Fibroblast of pulmonary artery (primary cell): Measurements from ENCODE around the gene NRXN3.
A peak's percentile ranks its signal among the peaks of the same experiment; 100 is the strongest.

Experiments
- DNase-seq: peaks from one replicate; pipeline ENCODE4 v3.0.0-alpha.2; 2010; ENCODE audit warnings: low read depth
- H3K4me3 ChIP-seq: replicated peaks from 2 replicates; pipeline ENCODE4 v1.5.1; 2011; ENCODE audit warnings: low read depth, mild to moderate bottlenecking, control low read depth, low read length, moderate library complexity
- TF ChIP-seq, protein P1 (sequence below): IDR thresholded peaks from 2 replicates; pipeline ENCODE4 v1.5.1; 2011; ENCODE audit warnings: mild to moderate bottlenecking, control low read depth, low read length, inconsistent platforms; ENCODE audit errors: missing control alignments

The NRXN3 gene

DNA sequence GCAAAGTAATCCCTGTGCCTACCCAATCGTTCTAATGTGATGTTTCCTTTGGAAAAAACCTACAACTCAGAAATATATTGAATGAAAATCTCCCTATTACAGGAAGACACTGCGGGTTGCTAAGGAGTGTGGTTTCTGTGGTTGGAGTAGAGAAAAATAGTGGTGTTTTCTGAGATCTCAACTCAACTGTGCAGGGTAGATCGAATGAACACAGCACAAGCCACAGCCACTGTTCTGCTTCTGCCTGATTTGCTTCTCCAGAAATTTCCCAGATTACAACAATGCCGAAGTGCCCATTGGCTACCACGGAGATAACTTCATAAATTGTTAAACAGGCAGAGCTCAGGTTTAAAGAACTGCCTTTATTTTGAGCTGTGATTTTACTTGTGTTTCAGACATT is 1560.8 kb downstream of the NRXN3 start:
- no peak overlapping the region for H3K4me3 ChIP-seq
- TF ChIP-seq, protein P1, sequence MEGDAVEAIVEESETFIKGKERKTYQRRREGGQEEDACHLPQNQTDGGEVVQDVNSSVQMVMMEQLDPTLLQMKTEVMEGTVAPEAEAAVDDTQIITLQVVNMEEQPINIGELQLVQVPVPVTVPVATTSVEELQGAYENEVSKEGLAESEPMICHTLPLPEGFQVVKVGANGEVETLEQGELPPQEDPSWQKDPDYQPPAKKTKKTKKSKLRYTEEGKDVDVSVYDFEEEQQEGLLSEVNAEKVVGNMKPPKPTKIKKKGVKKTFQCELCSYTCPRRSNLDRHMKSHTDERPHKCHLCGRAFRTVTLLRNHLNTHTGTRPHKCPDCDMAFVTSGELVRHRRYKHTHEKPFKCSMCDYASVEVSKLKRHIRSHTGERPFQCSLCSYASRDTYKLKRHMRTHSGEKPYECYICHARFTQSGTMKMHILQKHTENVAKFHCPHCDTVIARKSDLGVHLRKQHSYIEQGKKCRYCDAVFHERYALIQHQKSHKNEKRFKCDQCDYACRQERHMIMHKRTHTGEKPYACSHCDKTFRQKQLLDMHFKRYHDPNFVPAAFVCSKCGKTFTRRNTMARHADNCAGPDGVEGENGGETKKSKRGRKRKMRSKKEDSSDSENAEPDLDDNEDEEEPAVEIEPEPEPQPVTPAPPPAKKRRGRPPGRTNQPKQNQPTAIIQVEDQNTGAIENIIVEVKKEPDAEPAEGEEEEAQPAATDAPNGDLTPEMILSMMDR = no peak
- peak; percentile 0 for DNase-seq

DNA sequence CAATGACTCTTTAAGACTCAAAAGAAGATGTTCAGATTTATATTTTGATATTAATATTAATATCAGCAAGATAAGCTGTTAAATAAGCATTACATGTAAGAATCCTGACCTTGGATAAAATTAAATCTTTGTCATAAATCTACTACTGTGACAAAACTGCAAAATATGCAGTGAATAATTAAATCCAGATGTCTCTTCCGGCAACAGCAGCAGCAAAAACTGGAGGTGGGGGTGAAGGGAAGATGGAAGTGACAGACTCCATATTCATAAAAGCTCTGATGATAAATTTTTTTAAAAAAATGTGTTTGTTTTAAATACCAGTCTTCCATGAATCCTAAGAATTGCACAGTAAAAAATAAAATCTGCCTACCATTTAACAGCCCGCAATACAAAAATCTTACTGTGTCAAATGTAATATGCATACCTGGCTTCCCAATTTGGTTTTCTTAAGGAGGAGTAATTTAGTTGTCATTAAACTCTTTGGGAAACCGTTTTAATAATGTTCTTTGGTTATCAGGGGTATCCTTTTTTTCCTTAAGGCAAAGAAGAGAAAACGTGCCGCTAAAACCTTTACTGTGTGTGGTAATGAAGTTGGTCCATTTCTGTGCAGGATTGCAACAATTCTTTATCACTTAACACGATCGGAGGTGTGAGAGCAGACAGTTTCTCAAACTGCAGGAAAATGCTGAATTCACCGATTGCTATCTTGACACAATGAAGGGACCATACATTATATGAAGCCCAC is 1562.9 kb downstream of the NRXN3 start:
- TF ChIP-seq, protein P1 = no peak
- DNase-seq = peak; percentile 17

DNA sequence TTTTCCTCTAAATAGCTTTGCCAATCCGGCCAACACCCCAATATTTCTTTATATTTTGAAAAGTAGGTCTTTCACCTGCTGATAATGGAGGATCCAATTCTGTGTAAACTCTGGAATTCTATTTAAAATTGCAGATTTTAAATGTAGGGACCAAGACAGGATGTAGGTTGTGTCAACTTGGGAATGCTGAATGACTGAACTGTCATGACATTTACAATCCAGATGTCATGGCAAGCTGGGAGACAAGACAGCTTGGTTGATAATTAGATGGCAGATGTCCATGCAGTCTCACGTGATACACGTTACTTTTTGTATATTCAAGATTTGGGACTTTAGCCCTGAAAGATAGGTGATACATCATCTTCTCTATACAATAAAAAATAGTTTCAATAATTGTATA is 1564.0 kb downstream of the NRXN3 start:
- DNase-seq = no peak
- H3K4me3 ChIP-seq = no peak overlapping the region
- TF ChIP-seq, protein P1 = no peak

More for the DNA sequence above, 1562.9 kb downstream of the NRXN3 start:
- no peak overlapping the region for H3K4me3 ChIP-seq

DNA sequence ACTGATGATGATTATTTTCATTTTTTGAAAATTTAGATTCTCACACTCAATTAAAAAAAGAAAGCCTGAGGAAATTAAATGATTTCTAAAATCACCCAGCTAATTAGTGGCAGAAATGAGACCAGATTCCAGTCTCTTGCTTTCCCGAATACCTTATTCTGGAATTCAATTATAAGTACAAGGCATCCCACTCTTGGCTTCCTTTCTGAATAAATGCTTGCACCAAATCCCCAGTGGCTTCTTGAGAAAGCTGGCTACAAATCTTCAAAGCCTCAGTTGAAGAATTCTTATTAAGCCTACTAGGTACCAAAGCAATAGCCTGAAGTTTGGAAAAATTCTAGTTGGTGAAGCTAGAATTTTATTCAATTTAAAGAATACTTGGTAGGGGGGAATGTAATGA is 1564.5 kb downstream of the NRXN3 start:
- no peak for DNase-seq
- TF ChIP-seq, protein P1 = no peak

DNA sequence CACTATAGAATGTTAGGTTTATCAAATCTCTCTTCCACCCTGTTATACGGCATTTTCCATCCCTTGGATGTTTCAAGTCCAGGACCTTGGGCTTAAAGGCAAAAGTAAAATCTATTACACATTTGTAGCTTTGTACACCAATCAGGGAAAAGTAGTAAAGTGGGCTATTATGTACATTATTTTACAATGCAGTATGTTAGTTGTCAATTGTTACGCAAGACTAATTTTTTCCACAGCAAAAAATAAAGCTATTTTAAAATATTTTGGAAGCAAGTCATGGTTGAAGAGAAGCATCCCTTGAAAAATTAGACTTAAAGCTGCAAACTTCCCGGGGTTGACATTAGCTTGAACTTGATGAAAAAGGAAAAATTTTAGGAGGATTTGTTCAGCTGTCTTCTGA is 1564.9 kb downstream of the NRXN3 start:
- TF ChIP-seq, protein P1 = no peak
- DNase-seq = no peak
- no peak overlapping the region for H3K4me3 ChIP-seq

More for the DNA sequence above, 1564.5 kb downstream of the NRXN3 start:
- H3K4me3 ChIP-seq = no peak overlapping the region

DNA sequence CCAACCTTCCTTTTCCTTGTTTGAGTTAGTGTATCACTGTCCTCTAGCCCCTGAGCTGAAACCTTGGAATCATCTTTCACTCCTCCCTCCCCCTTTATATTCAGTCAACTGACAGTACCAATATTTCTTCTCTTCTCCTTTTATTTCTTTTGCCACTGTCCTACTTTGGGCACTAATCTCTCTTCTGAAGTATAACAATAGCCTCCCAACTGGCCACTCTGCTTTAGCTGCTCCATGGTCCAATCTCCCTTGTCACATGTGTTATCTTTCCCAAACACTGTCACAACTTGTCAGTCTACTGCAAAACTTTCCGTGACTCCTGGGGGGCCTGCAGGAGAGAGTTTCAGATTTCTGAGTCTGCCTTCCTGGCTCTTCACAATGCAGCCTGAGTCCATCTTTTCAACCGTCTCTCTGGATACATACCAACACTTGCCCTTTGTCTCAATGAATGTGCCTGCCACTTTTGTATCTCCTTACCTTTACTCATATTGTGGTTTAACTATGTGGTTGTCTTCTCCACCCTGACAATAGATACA is 1570.0 kb downstream of the NRXN3 start:
- TF ChIP-seq, protein P1 = no peak
- no peak overlapping the region for H3K4me3 ChIP-seq
- no peak for DNase-seq

DNA sequence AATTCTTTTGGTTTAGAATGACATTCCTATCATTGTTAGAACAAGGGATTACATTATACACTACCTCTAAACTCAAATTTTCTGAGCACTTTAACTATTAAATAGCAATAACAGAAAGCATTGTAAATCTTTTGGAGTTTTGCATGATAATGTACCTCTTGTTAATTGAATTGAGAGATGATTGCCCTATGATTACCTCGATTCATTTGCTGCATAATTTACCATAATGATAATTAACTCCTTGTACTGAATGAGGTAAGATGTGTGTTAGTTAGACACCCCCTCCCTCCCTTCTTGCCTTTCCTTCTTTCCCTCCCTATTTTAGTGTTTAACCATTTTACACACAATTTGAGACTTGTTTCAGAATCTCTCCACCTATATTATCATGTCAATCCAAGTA is 1572.0 kb downstream of the NRXN3 start:
- TF ChIP-seq, protein P1 = no peak
- no peak for DNase-seq
- H3K4me3 ChIP-seq = no peak overlapping the region
